NCI-H1417 (cell line): ENCODE results near the gene GP1BB.

Experiments used
- DNase-seq, 3 experiments: peaks; one replicate each; lab custom pipeline; 2025; lab: John Stamatoyannopoulos, UW

GP1BB gene

GRCh38 chr22:19756288-19757128, 33.2 kb downstream of the GP1BB start:
- peak in 1 of 3 experiments; percentile 37 for DNase-seq

- no peak for DNase-seq
These were observed 34.0 kb downstream of the GP1BB start for GRCh38 chr22:19757140-19757984.

- no peak for DNase-seq
These were observed 34.9 kb downstream of the GP1BB start for GRCh38 chr22:19757985-19758895.

- DNase-seq: no peak
These were observed 35.6 kb downstream of the GP1BB start for GRCh38 chr22:19758896-19759426.

GRCh38 chr22:19759427-19760057, 36.2 kb downstream of the GP1BB start:
- no peak for DNase-seq

GRCh38 chr22:19760058-19760950, 37.0 kb downstream of the GP1BB start, which contains the start of gene TBX1:
Gene TBX1 (plus strand): TSS chr22:19760778. CDS start chr22:19760844, 66 bp downstream.
- DNase-seq: peak in 1 of 3 experiments; percentile 7

GRCh38 chr22:19760951-19761724, 37.8 kb downstream of the GP1BB start:
- DNase-seq: peak in 2 of 3 experiments; percentile 24 to 28

- DNase-seq: peak in 1 of 3 experiments; percentile 8
These were observed 38.6 kb downstream of the GP1BB start for GRCh38 chr22:19761725-19762567.

GRCh38 chr22:19762568-19763457, 39.5 kb downstream of the GP1BB start:
- no peak for DNase-seq

GRCh38 chr22:19763458-19764298, 40.3 kb downstream of the GP1BB start:
- DNase-seq: no peak

- no peak for DNase-seq
These were observed 40.9 kb downstream of the GP1BB start for GRCh38 chr22:19764299-19764593.

GRCh38 chr22:19764636-19765476, 41.5 kb downstream of the GP1BB start:
- no peak for DNase-seq

- no peak for DNase-seq
These were observed 42.3 kb downstream of the GP1BB start for GRCh38 chr22:19765477-19766239.

- DNase-seq: no peak
These were observed 42.8 kb downstream of the GP1BB start for GRCh38 chr22:19766240-19766510.
